ENCODE data around the gene LIMS2.
A peak's percentile ranks its signal among the peaks of the same experiment; 100 is the strongest.

LIMS2 gene

GRCh38 chr2:127596311-127597045 lies 78.9 kb downstream of the LIMS2 start:
- no peak for DNase-seq

DNA sequence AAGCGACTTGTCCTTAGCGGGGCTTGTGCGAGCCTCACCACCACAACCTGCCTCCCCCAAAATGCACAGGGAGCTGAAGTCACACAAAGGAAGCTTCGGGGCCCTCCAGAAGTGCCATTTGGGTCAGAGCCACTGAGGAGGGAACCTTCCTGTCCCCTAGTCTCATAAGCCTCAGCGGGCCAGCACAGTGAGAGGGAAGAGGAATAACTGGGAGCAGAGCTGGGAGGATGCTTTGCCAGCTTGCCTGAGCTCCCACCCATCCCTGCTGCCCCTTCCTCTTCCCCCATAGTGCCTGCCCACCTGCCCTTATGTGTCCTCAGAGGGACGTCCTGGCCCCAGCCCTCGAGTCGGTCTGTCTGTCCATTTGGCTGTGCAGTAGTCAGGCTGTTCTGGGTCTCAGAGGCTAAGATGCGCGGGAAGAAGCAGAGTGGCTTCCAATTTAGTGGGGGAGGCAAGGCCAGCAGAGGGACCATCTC lies 81.2 kb downstream of the LIMS2 start:
- no peak for DNase-seq

DNA sequence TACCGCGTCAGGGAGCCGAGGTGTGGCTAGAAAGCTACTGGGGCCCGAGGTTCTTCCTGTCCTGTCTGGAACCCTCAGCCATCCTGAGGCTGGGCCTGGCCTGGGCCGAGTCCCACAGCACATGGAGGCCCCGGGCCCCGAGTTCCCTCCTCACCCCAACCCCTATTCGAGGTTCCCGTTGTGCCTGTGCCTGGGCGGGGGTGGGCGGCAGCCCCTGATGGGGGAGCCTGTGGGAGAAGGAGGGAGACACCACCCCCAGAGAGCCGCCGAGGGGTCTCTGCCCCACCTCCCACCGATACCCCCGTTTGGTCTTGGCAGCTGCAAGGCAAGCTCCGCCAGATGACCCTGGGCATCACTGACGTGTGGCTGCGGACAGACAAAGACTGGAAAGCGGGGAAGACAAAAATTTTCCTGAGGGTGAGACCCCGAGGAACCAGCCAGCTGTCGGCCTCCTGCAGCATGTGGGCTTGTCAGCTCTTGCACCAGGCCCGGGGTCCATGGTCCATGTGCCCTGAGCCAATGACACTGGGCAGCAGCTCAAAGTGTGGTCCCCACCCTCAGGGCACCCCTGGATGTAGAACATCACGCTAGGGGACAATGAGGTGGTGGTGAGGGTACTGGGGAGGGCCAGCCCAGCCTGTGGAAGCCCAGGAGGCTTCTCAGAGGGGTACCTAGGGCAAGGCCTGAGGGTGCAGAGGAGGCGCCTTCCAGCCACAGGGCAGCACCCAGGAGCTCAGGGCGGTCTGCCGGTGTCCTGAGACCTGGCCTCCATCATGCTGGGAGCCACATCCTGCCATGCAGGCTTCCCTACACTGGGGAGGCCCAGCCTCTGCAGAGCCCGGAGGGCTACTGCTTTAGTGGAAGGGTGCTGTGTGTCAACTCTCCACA lies 81.9 kb downstream of the LIMS2 start:
- no peak for DNase-seq

GRCh38 chr2:127592761-127593227 lies 82.5 kb downstream of the LIMS2 start:
- no peak for DNase-seq

DNA sequence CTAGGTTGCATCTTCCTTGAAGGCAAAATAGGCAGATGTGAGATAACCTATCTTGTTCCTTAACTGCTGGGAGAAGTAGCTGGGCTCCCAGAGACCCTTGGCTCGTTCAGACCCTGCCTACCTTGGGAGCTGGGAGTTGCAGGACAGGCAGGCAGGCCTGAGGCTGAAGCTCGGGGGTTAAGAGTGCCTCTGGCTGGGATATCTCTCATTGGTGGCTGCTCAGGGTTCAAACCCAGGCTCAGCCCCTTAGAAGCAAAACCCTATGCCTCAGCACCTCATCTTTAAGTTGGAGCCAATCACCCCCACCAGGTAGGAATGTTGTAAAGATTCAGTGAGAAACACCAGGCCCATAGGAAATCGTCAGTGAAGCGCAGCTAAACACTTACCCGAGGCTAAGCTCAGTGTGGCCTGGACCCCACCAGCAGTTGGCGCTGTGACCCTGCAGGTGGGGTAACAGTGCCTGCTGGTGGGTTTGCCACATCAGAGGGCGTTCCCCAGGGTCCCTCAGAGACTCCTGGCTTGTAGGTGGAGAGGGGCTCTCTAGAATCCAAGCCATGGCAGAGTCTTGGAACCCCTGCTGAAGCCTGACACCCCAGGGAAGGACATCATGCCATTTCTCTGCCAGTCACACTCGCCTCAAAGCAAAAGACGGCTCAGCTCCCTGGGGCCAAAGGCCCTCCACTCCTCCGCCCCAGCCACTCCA lies 84.0 kb downstream of the LIMS2 start:
- peak in 4 of 5 donors; percentile 34 to 59 (median 48) for DNase-seq

GRCh38 chr2:127590386-127591190 lies 84.7 kb downstream of the LIMS2 start:
- no peak for DNase-seq

GRCh38 chr2:127589841-127590240 lies 85.5 kb downstream of the LIMS2 start:
- DNase-seq = no peak

DNA sequence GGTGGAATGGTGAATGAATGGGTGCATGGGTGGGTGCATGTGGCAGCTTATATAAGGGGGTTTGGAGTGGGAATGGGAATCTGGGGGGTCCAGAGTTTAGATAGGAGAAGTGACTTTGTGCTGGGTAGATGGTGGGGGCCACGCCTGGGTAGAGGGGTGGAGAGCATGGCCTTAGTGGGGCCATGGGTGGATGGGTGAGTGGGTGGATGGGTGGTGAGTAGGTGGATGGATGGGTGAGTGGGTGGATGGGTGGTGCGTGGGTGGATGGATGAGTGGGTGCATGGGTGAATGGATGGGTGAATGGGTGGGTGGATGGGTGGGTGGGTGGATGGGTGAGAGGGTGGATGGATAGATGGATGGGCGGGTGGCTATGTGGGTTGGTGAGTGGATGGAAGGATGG lies 86.0 kb downstream of the LIMS2 start:
- DNase-seq = no peak
